Fibroblast of skin of right quadriceps (primary cell): ENCODE measurements around the gene MORC1.

Experiments
- DNase-seq: peaks from one replicate; pipeline ENCODE4 v3.0.0-alpha.2; 2013

MORC1 gene

GRCh38 chr3:108931035-108931434 is 186.9 kb downstream of the MORC1 start:
- DNase-seq, result no peak

GRCh38 chr3:108918866-108919265 is 199.1 kb downstream of the MORC1 start:
- no peak for DNase-seq

GRCh38 chr3:108914774-108915641 is 202.9 kb downstream of the MORC1 start:
- peak; percentile 55 for DNase-seq

- no peak for DNase-seq
These were observed 208.1 kb downstream of the MORC1 start for GRCh38 chr3:108909799-108910198.
